Adrenal gland (tissue), 5 donors: ENCODE measurements around the gene TMEM132C.

ENCODE experiments used
- POLR2A ChIP-seq, 2 donors: fragments of 450-650 bp; IDR thresholded peaks; one replicate each; pipeline ENCODE4 v1.6.1; 2017; ENCODE audit warnings: antibody characterized with exemption in 2 of 2, mild to moderate bottlenecking in 2 of 2, moderate library complexity in 1 of 2
- TF ChIP-seq, protein P1 (sequence below), 6 experiments: fragments of 450-650 bp in 4 of 6; fragments of 200-600 bp in 2 of 6; sonication (generic) in 1 of 6; IDR thresholded peaks; 1 replicate in 5 of 6; 2 replicates in 1 of 6; pipeline versions ENCODE4 v1.5.1 to v1.8.0; 2016 to 2021; ENCODE audit warnings: antibody characterized with exemption in 6 of 6, mild to moderate bottlenecking in 2 of 6, moderate library complexity in 1 of 6
- donor health status: DM: no; HTN: no; CAD: no.

DNA sequence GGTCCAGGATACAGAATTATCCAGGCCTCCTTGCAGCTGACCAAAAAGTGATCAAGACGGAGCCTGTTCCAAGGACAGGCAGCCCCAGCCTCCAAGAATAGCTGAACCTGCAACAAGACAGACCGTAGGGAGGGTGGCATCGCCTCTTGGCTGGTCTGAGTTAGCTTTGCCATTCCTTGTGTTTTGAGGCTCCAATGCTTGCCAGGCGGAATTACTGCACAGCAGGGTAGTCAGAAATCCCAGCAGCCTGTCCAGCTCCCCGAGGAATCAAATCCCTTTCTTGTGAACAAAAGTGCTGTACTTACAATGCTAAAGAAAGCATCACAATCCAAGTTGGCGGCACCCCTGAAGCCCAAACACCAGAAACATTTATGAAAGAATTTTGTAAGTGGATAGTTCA is 246.9 kb downstream of the TMEM132C start:
- TF ChIP-seq, protein P1, sequence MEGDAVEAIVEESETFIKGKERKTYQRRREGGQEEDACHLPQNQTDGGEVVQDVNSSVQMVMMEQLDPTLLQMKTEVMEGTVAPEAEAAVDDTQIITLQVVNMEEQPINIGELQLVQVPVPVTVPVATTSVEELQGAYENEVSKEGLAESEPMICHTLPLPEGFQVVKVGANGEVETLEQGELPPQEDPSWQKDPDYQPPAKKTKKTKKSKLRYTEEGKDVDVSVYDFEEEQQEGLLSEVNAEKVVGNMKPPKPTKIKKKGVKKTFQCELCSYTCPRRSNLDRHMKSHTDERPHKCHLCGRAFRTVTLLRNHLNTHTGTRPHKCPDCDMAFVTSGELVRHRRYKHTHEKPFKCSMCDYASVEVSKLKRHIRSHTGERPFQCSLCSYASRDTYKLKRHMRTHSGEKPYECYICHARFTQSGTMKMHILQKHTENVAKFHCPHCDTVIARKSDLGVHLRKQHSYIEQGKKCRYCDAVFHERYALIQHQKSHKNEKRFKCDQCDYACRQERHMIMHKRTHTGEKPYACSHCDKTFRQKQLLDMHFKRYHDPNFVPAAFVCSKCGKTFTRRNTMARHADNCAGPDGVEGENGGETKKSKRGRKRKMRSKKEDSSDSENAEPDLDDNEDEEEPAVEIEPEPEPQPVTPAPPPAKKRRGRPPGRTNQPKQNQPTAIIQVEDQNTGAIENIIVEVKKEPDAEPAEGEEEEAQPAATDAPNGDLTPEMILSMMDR (IDR thresholded peaks at IDR 0.05), result no peak
- no peak for TF ChIP-seq POLR2A (IDR thresholded peaks at IDR 0.05)
